Loucy (cell line): ENCODE data around the gene ANO9.
A peak's percentile ranks its signal among the peaks of the same experiment; 100 is the strongest.

ENCODE experiments used
- H2AFZ ChIP-seq: fragments of 200-600 bp; sonication (generic); 2 replicates; pipeline ENCODE4 v1.6.0; 2016; ENCODE audit warnings: antibody characterized with exemption, mild to moderate bottlenecking, low read length, moderate library complexity
- H3F3A ChIP-seq: fragments of 200-600 bp; 2 replicates; pipeline ENCODE4 v1.6.0; 2016; ENCODE audit warnings: antibody characterized with exemption, low read depth, mild to moderate bottlenecking
- H3K27me3 ChIP-seq: fragments of 200-600 bp; sonication (generic); 2 replicates; pipeline ENCODE4 v1.6.1; 2014; ENCODE audit warnings: low read length, mild to moderate bottlenecking; ENCODE audit not compliant: insufficient read depth, poor library complexity, severe bottlenecking
- H3K36me3 ChIP-seq: fragments of 200-600 bp; sonication (generic); 2 replicates; pipeline ENCODE4 v1.6.1; 2016; ENCODE audit warnings: low read length; ENCODE audit not compliant: insufficient read depth
- H3K4me1 ChIP-seq: fragments of 200-600 bp; sonication (generic); 2 replicates; pipeline ENCODE4 v1.5.1; 2014; ENCODE audit warnings: low read length, mild to moderate bottlenecking; ENCODE audit not compliant: insufficient read depth, poor library complexity, severe bottlenecking
- H3K4me2 ChIP-seq: fragments of 200-600 bp; sonication (generic); 2 replicates; pipeline ENCODE4 v1.6.0; 2014; ENCODE audit warnings: antibody characterized with exemption, low read length, low read depth, mild to moderate bottlenecking; ENCODE audit not compliant: poor library complexity, severe bottlenecking
- H3K4me3 ChIP-seq: fragments of 200-600 bp; sonication (generic); 2 replicates; pipeline ENCODE4 v1.5.1; 2014; ENCODE audit warnings: low read length, mild to moderate bottlenecking, mixed read lengths; ENCODE audit not compliant: poor library complexity, severe bottlenecking
- H3K79me2 ChIP-seq: fragments of 200-600 bp; sonication (generic); 2 replicates; pipeline ENCODE4 v1.6.1; 2014; ENCODE audit warnings: low read length; ENCODE audit not compliant: insufficient read depth
- H3K9ac ChIP-seq: fragments of 200-600 bp; sonication (generic); 2 replicates; pipeline ENCODE4 v1.6.0; 2014; ENCODE audit warnings: mild to moderate bottlenecking, low read depth, low read length, moderate library complexity; ENCODE audit not compliant: poor library complexity, severe bottlenecking
- H3K9me2 ChIP-seq: fragments of 200-600 bp; sonication (generic); replicated peaks from 2 replicates; pipeline ENCODE4 v1.6.1; 2016; ENCODE audit warnings: low read depth, low read length, mixed read lengths
- H3K9me3 ChIP-seq: fragments of 200-600 bp; sonication (generic); 2 replicates; pipeline ENCODE4 v1.6.1; 2014; ENCODE audit warnings: mild to moderate bottlenecking, antibody characterized with exemption, low read length, low read depth; ENCODE audit not compliant: insufficient read depth
- H4K20me1 ChIP-seq: fragments of 200-600 bp; sonication (generic); 2 replicates; pipeline ENCODE4 v1.6.0; 2014; ENCODE audit warnings: antibody characterized with exemption, low read length, mild to moderate bottlenecking; ENCODE audit not compliant: insufficient read depth, poor library complexity, severe bottlenecking
- EZH2phosphoT487 ChIP-seq: fragments of 200-600 bp; IDR thresholded peaks from 2 replicates; pipeline ENCODE4 v1.6.1; 2018; ENCODE audit warnings: antibody characterized with exemption, mild to moderate bottlenecking, moderate library complexity, borderline replicate concordance
- TF ChIP-seq, protein P1 (sequence below): fragments of 200-600 bp; sonication (generic); conservative IDR thresholded peaks from 2 replicates; pipeline ENCODE4 v1.5.1; 2014; ENCODE audit warnings: mild to moderate bottlenecking, antibody characterized with exemption, low read length

ANO9 gene

DNA sequence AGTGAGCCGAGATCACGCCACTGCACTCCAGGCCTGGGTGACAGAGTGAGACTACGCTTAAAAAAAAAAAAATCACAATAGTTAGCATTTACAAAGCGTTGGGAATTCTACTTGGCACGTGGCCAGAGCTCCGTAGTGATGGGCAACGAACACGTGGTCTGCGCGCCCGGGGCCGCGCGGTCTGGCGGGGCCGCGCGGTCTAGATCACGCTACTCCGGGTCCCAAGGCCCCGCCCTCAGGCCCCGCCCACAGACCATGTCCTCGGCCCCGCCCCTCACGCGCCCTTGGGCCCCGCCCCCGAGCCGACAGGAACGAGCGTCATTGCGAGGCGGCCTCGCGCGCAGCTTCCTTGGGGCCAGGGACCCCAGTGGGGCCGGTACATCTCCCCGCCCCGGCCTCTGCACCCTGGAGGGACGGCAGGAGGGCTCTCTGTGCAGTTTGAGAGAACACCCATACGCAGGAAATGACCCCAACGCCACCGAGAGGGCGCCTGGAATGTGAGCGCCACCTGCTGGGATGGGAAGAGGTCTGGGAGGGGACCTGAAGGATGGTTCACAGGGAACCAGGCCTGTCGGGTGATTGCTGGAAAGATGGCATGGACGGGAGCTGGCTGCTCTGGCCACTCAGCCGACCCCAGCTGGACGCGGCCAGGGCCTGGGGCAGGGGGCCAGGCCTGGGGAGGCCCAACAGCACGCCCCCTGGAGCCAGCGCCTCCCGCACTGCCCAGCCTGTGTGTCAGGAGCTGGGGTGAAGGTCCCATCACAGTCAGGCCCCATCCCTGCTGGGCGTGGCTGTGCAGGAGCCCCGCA lies 6.3 kb upstream of the ANO9 start:
- no peaks in the 10 kb centered on the region for H3K36me3 ChIP-seq
- H3K9ac ChIP-seq, result peak overlapping the region; percentile 73
- peak overlapping the region; percentile 40 for H2AFZ ChIP-seq
- H3F3A ChIP-seq, result 0 out of 2 replicates have a peak, but pooled peaks cover 6% of the 10 kb centered on the region
- peak overlapping the region; percentile 77 for H3K4me3 ChIP-seq
- H4K20me1 ChIP-seq, result peaks cover 15% of the 10 kb centered on the region
- peaks cover 27% of the 10 kb centered on the region; the same call in 1 of the 2 replicates for H3K79me2 ChIP-seq
- H3K4me2 ChIP-seq, result peak overlapping the region; percentile 78
- H3K27me3 ChIP-seq, result no peaks in the 10 kb centered on the region
- no peak for TF ChIP-seq EZH2phosphoT487
- TF ChIP-seq, protein P1, sequence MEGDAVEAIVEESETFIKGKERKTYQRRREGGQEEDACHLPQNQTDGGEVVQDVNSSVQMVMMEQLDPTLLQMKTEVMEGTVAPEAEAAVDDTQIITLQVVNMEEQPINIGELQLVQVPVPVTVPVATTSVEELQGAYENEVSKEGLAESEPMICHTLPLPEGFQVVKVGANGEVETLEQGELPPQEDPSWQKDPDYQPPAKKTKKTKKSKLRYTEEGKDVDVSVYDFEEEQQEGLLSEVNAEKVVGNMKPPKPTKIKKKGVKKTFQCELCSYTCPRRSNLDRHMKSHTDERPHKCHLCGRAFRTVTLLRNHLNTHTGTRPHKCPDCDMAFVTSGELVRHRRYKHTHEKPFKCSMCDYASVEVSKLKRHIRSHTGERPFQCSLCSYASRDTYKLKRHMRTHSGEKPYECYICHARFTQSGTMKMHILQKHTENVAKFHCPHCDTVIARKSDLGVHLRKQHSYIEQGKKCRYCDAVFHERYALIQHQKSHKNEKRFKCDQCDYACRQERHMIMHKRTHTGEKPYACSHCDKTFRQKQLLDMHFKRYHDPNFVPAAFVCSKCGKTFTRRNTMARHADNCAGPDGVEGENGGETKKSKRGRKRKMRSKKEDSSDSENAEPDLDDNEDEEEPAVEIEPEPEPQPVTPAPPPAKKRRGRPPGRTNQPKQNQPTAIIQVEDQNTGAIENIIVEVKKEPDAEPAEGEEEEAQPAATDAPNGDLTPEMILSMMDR, result peak; percentile 85
- no peaks in the 10 kb centered on the region for H3K9me2 ChIP-seq
- no peaks in the 10 kb centered on the region for H3K9me3 ChIP-seq
- H3K4me1 ChIP-seq, result peaks cover 29% of the 10 kb centered on the region

GRCh38 chr11:446891-447290 lies 5.1 kb upstream of the ANO9 start:
- no peak for TF ChIP-seq EZH2phosphoT487
- TF ChIP-seq, protein P1, result no peak
- Histone ChIP-seq H3K79me2 (peaks cover 17% of the 10 kb centered on the region; the same call in 1 of the 2 replicates), H3K9ac (no peak overlapping the region), H4K20me1 (peaks cover 9% of the 10 kb centered on the region), H3K27me3 (no peaks in the 10 kb centered on the region), H3K4me1 (peaks cover 23% of the 10 kb centered on the region), H3K4me2 (no peak overlapping the region), H3K4me3 (no peak overlapping the region), H2AFZ (no peak overlapping the region; the same call in 1 of the 2 replicates), H3K9me2 (no peaks in the 10 kb centered on the region), H3K9me3 (no peaks in the 10 kb centered on the region), H3K36me3 (no peaks in the 10 kb centered on the region), H3F3A (0 out of 2 replicates have a peak, but pooled peaks cover 6% of the 10 kb centered on the region)

GRCh38 chr11:445765-446588 lies 4.2 kb upstream of the ANO9 start:
- H4K20me1 ChIP-seq, result no peaks in the 10 kb centered on the region
- H3K4me3 ChIP-seq, result no peak overlapping the region
- peaks cover 14% of the 10 kb centered on the region for H3K4me1 ChIP-seq
- no peaks in the 10 kb centered on the region for H3K36me3 ChIP-seq
- no peak for TF ChIP-seq EZH2phosphoT487
- TF ChIP-seq, protein P1, result no peak
- H2AFZ ChIP-seq, result no peak overlapping the region
- H3K27me3 ChIP-seq, result no peaks in the 10 kb centered on the region
- no peak overlapping the region for H3K9ac ChIP-seq
- H3F3A ChIP-seq, result 0 out of 2 replicates have a peak, but pooled peaks cover 6% of the 10 kb centered on the region
- peaks cover 8% of the 10 kb centered on the region; the same call in 1 of the 2 replicates for H3K79me2 ChIP-seq
- H3K9me3 ChIP-seq, result no peaks in the 10 kb centered on the region
- no peaks in the 10 kb centered on the region for H3K9me2 ChIP-seq
- no peak overlapping the region for H3K4me2 ChIP-seq
